KBM-7 (cell line): ENCODE data around the gene DMRTC2.

Experiments
- DNase-seq: peaks from one replicate; pipeline ENCODE4 v3.0.0-alpha.2; 2015
- in situ Hi-C: fragments of 300-500 bp; cut with MboI; formaldehyde crosslinking; loops from 2 replicates; pipeline ENCODE4 v1.14.3; 2020; ENCODE audit warnings: low sequenced_read_pairs, low pct_unique_long_range_greater_than_20kb, mixed read lengths

The DMRTC2 gene

GRCh38 chr19:41883821-41884733 lies 39.2 kb downstream of the DMRTC2 start:
- in situ Hi-C loops: no loop called here
- peak; percentile 97 for DNase-seq

DNA sequence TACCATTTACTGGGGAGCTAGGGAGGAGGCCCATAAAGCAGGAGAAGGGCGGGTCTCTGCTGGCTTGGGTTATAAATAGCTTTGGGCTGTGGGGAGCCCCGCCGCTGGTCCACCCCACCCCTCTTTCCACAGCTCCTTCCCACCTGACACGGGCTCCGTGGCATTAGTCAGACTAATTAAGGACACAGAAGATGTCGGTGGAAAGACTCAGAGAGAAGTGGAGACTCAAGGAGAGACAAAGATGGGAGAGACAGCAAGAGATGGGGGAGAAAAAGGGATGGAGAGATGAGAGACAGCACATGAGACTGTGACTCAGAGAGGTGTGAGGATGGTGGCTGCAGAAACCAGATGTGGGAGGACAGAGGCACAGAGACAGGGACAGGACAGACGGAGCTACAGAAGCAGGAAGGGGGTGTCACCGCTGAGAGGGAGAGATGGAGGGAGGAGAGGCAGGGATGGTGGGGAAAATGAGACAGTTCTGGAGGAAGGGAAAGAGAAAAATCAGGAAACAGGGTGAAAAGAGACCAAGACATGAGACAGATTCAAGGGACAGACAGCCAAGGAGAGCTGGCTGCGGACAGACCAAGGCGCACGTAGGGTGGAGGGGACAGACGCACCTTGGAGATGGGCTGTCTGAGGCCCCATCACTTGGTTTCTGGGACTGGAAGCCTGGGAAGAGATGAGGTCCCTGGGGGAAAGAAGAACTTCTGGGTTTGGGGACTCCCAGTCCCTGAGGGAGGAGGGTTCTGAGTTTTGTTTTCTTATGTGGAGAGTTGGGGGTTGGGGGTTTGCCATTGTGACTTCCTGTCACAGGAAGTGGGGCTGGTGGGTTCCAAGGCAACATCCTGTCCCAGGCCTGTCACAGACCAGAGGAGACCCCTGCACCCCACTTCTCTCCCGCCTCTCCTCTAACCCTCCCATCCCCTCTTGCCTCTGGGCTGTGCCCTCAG lies 42.2 kb downstream of the DMRTC2 start:
- no peak for DNase-seq
- in situ Hi-C loops: no loop called here

- no peak for DNase-seq
- in situ Hi-C loops: no loop called here
Observed at GRCh38 chr19:41887711-41888382, 43.0 kb downstream of the DMRTC2 start.

- DNase-seq: no peak
- in situ Hi-C loops: no loop called here
Observed at GRCh38 chr19:41888926-41889325, 44.1 kb downstream of the DMRTC2 start.

- in situ Hi-C loops: no loop called here
- DNase-seq: no peak
Observed at GRCh38 chr19:41889896-41890295, 45.1 kb downstream of the DMRTC2 start.

DNA sequence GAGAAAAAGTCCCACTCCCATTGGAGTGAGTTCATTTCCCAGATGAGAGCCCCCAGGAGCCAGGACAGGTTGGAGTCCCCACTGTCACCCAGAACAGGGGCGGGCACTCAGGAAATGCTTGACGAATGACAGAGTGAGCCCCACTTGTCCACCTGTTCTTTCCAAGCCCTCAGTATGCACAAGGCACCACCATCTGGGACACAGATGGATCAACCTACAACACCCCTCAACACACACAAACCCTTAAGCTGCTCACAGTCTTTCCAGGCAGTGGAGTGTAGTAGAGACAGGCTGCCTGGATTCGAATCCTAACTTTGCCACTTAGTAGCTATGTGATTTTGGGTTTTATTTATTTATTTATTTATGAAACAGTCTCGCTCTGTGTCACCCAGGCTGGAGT lies 46.1 kb downstream of the DMRTC2 start:
- no peak for DNase-seq
- in situ Hi-C loops: no loop called here

DNA sequence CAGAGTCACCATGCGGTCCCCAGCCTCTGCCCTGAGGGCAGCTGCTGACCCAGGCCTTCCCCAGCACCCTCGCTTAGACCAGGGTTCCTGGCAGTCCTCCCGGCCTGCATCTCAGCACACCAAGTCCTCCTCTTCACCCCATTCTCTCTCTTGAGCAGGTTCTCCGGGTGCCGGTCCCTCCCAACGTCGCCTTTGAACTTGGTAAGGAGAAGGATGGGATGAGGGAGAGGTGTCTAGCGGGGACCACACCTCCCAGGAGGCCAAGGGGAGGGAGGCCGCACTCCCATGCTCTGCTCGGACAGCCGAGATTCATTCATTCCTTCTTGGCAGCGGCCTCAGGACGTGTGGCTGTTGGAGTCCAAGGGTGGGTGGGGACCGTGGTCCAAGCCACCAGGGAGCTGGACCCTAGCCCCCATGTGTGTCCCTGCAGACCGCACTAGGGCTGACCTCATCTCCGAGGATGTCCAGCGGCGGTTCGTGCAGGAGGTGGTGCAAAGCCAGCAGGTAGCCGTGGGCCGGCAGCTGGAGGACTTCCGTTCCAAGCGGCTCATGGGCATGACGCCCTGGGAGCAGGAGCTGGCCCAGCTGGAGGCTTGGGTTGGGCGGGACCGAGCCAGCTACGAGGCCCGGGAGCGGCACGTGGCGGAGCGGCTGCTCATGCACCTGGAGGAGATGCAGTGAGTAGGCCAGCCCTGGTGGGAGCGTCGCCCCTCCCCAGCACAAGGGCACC lies 47.5 kb downstream of the DMRTC2 start:
- no peak for DNase-seq
- in situ Hi-C loops: no loop called here

- DNase-seq: peak; percentile 59
- in situ Hi-C loops: no loop called here
Observed at GRCh38 chr19:41893899-41894298, 49.1 kb downstream of the DMRTC2 start.

DNA sequence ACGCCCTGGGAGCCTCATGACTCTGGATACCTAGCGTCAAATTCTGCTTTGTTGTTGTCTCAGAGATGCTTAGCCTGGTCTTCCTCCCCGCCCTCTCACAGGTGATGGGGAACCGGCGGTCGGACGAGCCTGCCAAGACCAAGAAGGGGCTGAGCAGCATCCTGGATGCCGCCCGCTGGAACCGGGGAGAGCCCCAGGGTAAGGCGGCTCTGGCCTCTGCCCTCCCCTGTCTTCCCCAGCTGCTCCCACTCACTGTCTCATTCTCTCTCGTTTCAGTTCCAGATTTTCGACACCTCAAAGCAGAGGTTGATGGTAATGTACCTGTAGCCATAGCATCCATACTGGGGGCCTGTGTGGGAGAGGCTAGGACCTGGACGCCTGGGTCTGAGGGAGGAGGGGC lies 49.5 kb downstream of the DMRTC2 start:
- no peak for DNase-seq
- in situ Hi-C loops: no loop called here

- in situ Hi-C loops: no loop called here
- no peak for DNase-seq
Observed at GRCh38 chr19:41895745-41896580, 51.1 kb downstream of the DMRTC2 start.

GRCh38 chr19:41896581-41896942 lies 51.7 kb downstream of the DMRTC2 start:
- in situ Hi-C loops: no loop called here
- DNase-seq: no peak

DNA sequence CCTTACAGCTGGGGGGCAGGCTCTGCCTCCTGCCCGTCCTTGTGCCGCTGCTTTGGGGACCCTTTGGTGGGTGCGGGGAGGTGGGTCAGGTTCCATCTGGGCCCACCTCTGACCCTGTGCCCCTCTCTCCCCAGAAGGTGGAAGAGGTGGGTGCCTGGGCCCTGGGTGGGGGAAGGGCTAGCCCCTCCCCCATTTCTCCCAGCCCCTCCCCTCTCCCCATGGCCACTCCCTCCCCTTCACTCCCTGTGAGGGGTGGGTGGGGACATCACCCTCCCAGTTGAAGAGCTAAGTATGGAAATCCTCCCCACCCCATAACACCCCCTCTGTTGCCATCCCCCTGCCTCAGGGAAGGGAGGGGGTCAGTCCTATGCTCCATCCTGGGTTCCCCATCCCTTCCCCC lies 52.3 kb downstream of the DMRTC2 start:
- in situ Hi-C loops: no loop called here
- DNase-seq: no peak

DNA sequence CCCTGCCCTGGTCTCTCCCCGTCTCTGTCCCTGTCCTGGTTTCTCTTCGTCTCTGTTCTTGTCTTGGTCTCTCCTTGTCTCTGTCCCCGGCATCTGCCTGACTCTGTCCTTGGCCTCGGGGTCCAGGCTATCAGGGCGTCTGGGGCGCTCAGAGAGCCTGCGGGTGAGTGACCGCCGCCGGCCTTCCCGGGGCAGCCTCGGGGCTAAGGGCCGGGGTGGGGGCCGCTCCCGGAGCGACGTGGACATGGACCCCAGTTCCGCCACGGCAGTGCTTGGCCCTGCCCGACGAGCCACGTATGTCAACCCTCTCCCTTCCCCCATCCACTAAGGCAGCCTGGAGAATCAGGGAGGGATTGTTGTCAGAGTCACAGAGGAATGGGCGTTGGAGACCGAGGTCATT lies 53.0 kb downstream of the DMRTC2 start:
- DNase-seq: no peak
- in situ Hi-C loops: no loop called here

GRCh38 chr19:41898235-41898634 lies 53.4 kb downstream of the DMRTC2 start:
- no peak for DNase-seq
- in situ Hi-C loops: no loop called here
